ENCODE measurements around the gene RBM6. TPM values are rescaled to one million over a fixed set of nuclear protein-coding genes. Genes with fewer than 3 reads are reported as not detected.

RBM6 gene
- total RNA-seq, 1 experiment from 2014 or later, result 58.3 TPM

DNA sequence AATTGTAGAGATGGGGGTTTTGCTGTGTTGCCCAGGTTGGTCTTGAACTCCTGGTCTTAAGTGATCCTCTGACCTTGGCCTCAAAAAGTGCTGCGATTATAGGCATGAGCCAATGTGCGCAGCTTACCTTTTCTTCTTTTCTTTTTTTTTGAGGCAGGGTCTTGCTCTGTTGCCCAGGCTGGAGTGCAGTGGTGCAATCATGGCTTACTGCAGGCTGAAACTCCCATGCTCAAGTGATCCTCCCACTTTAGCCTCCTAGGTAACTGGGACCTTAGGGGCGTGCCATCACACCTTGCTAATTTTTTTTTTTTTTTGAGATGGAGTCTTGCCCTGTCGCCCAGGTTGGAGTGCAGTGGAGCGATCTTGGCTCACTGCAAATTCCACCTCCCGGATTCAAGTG lies 13.0 kb downstream of the RBM6 start:
- Histone ChIP-seq H3K27ac (ENCODE audit: low read depth, low read length) (no peak overlapping the region), H4K20me1 (ENCODE audit: insufficient read depth) (no peaks in the 10 kb centered on the region), H2AFZ (ENCODE audit: low read depth, low read length, poor library complexity, severe bottlenecking) (no peak overlapping the region), H3K9ac (ENCODE audit: low read length) (no peak overlapping the region), H3K4me3 (replicated peaks in 1 of 2; ENCODE audit: low read depth in 1 of 2, low read length in 2 of 2) (no peak overlapping the region), H3K4me1 (ENCODE audit: control insufficient read depth in 1 of 2, insufficient read depth in 2 of 2, low read length in 2 of 2) (peaks cover 21 to 26% of the 10 kb centered on the region in 2 experiments), H3K36me3 (ENCODE audit: control insufficient read depth in 1 of 2, insufficient read depth in 2 of 2, low read length in 2 of 2) (no peaks in the 10 kb centered on the region), H3K9me2 (ENCODE audit: insufficient read depth) (no peaks in the 10 kb centered on the region), H3K27me3 (ENCODE audit: insufficient read depth, low read length) (no peaks in the 10 kb centered on the region), H3K9me3 (ENCODE audit: control insufficient read depth in 1 of 2, insufficient read depth in 1 of 2, low read depth in 1 of 2, low read length in 2 of 2) (no peaks in the 10 kb centered on the region), H3K79me2 (ENCODE audit: insufficient read depth, low read length) (peaks cover 96% of the 10 kb centered on the region), H3K4me2 (ENCODE audit: low read length) (no peak overlapping the region)
- TF ChIP-seq, protein P1, sequence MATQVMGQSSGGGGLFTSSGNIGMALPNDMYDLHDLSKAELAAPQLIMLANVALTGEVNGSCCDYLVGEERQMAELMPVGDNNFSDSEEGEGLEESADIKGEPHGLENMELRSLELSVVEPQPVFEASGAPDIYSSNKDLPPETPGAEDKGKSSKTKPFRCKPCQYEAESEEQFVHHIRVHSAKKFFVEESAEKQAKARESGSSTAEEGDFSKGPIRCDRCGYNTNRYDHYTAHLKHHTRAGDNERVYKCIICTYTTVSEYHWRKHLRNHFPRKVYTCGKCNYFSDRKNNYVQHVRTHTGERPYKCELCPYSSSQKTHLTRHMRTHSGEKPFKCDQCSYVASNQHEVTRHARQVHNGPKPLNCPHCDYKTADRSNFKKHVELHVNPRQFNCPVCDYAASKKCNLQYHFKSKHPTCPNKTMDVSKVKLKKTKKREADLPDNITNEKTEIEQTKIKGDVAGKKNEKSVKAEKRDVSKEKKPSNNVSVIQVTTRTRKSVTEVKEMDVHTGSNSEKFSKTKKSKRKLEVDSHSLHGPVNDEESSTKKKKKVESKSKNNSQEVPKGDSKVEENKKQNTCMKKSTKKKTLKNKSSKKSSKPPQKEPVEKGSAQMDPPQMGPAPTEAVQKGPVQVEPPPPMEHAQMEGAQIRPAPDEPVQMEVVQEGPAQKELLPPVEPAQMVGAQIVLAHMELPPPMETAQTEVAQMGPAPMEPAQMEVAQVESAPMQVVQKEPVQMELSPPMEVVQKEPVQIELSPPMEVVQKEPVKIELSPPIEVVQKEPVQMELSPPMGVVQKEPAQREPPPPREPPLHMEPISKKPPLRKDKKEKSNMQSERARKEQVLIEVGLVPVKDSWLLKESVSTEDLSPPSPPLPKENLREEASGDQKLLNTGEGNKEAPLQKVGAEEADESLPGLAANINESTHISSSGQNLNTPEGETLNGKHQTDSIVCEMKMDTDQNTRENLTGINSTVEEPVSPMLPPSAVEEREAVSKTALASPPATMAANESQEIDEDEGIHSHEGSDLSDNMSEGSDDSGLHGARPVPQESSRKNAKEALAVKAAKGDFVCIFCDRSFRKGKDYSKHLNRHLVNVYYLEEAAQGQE (IDR thresholded peaks at IDR 0.05; ENCODE audit: low read depth), result no peak
- no peak for TF ChIP-seq SP1 (IDR thresholded peaks at IDR 0.05; ENCODE audit: low read depth)
- TF ChIP-seq SIN3A (IDR thresholded peaks at IDR 0.05; ENCODE audit: low read depth), result no peak
- no peak for TF ChIP-seq SRF (IDR thresholded peaks at IDR 0.05; ENCODE audit: low read depth)
- no peak for TF ChIP-seq YY1 (IDR thresholded peaks at IDR 0.05; ENCODE audit: extremely low read depth, insufficient replicate concordance, low read depth, low read length)
- no peak for TF ChIP-seq ELF1 (IDR thresholded peaks at IDR 0.05; ENCODE audit: borderline replicate concordance, low read depth)
- no peak for TF ChIP-seq CBX3 (IDR thresholded peaks at IDR 0.05; ENCODE audit: low read depth)
- no peak for TF ChIP-seq TCF7L2 (IDR thresholded peaks at IDR 0.05; ENCODE audit: borderline replicate concordance, extremely low read depth, insufficient read depth, insufficient read length)
- no peak for TF ChIP-seq FOSL1 (IDR thresholded peaks at IDR 0.05; ENCODE audit: low read depth)
- no peak for TF ChIP-seq EGR1 (IDR thresholded peaks at IDR 0.05; ENCODE audit: low read depth)
- no peak for TF ChIP-seq ZNF274 (IDR thresholded peaks at IDR 0.05; ENCODE audit: low read depth, low read length)
- TF ChIP-seq CEBPB (IDR thresholded peaks at IDR 0.05; ENCODE audit: low read depth), result no peak
- TF ChIP-seq JUND (IDR thresholded peaks at IDR 0.05), result no peak
- no peak for TF ChIP-seq ZFX (IDR thresholded peaks at IDR 0.05)
- TF ChIP-seq, protein P2, sequence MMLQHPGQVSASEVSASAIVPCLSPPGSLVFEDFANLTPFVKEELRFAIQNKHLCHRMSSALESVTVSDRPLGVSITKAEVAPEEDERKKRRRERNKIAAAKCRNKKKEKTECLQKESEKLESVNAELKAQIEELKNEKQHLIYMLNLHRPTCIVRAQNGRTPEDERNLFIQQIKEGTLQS (IDR thresholded peaks at IDR 0.05), result no peak
- no peak for TF ChIP-seq RAD21 (IDR thresholded peaks at IDR 0.05; ENCODE audit: low read depth)
- no TSS peak for BruUV-seq (replicated peaks)
- no peak for DNase-seq (ENCODE audit: low read depth, low spot score)
- intact Hi-C loops (cut with micrococcal nuclease), result no loop called here
- CTCF ChIA-PET, result no interaction called here
- RAD21 ChIA-PET (ENCODE audit: low non-redundant PET in 1 of 2, low total read pairs in 2 of 2, uncharacterized antibody in 2 of 2, unreplicated experiment in 2 of 2), result no interaction called here
- no peak for ATAC-seq
- POLR2A ChIA-PET, result no interaction called here
